Endodermal cell (in vitro differentiated cells): Measurements from ENCODE around the gene IDI2. TPM values are rescaled to one million over a fixed set of nuclear protein-coding genes. Genes with fewer than 3 reads are reported as not detected.

Experiments used
- DNase-seq: peaks from one replicate; pipeline ENCODE4 v3.0.0-alpha.2; 2017
- H3K27ac ChIP-seq: 2 replicates; pipeline ENCODE4 v1.5.1; 2013; ENCODE audit warnings: mild to moderate bottlenecking, low read depth, low read length, moderate library complexity
- H3K27me3 ChIP-seq: 2 replicates; pipeline ENCODE4 v1.6.1; 2013; ENCODE audit warnings: mild to moderate bottlenecking, low read length, moderate library complexity; ENCODE audit not compliant: insufficient read depth, control insufficient read depth, poor library complexity, severe bottlenecking
- H3K36me3 ChIP-seq: 2 replicates; pipeline ENCODE4 v1.7.0; 2013; ENCODE audit warnings: mild to moderate bottlenecking, low read length, moderate library complexity; ENCODE audit not compliant: control insufficient read depth, insufficient read depth
- H3K4me1 ChIP-seq: one replicate; pipeline ENCODE4 v1.7.0; 2013; ENCODE audit warnings: low read length; ENCODE audit not compliant: control insufficient read depth, insufficient read depth
- H3K4me3 ChIP-seq: 2 replicates; pipeline ENCODE4 v1.5.1; 2013; ENCODE audit warnings: mild to moderate bottlenecking, low read length, moderate library complexity
- H3K9ac ChIP-seq: 2 replicates; pipeline ENCODE4 v1.6.1; 2013; ENCODE audit warnings: mild to moderate bottlenecking, low read length, moderate library complexity; ENCODE audit not compliant: poor library complexity, severe bottlenecking; ENCODE audit errors: extremely low read depth
- H3K9me3 ChIP-seq: 2 replicates; pipeline ENCODE4 v1.6.1; 2013; ENCODE audit warnings: mild to moderate bottlenecking, low read length, moderate library complexity; ENCODE audit not compliant: control insufficient read depth
- H3K27ac Mint-ChIP-seq: 2 replicates; pipeline ENCODE4 v1.8.0; 2020; ENCODE audit warnings: mixed read lengths
- H3K27me3 Mint-ChIP-seq: 2 replicates; pipeline ENCODE4 v1.8.0; 2021; ENCODE audit warnings: mild to moderate bottlenecking, mixed read lengths; ENCODE audit not compliant: insufficient read depth
- H3K36me3 Mint-ChIP-seq: 2 replicates; pipeline ENCODE4 v1.8.0; 2020; ENCODE audit warnings: low read depth, mixed read lengths
- H3K4me1 Mint-ChIP-seq: 2 replicates; pipeline ENCODE4 v1.8.0; 2020; ENCODE audit warnings: mixed read lengths
- H3K4me3 Mint-ChIP-seq: 2 replicates; pipeline ENCODE4 v1.8.0; 2020; ENCODE audit warnings: mild to moderate bottlenecking, moderate library complexity, mixed read lengths
- H3K9me3 Mint-ChIP-seq: 2 replicates; pipeline ENCODE4 v1.8.0; 2020; ENCODE audit warnings: mild to moderate bottlenecking, mixed read lengths
- CTCF ChIP-seq: fragments of 200-600 bp; sonication (generic); conservative IDR thresholded peaks from 2 replicates; pipeline ENCODE4 v1.5.0; 2021; ENCODE audit warnings: antibody characterized with exemption, mild to moderate bottlenecking
- WGBS, 2 experiments: methylation state at CpG; one replicate each; pipeline versions ENCODE4 v1.1.5 to v1.1.7; 2013; ENCODE audit warnings: missing lambda C conversion rate in 2 of 2, mixed read lengths in 1 of 2; ENCODE audit not compliant: insufficient coverage in 1 of 2, insufficient read length in 1 of 2; 5-methylcytosine and 5-hydroxymethylcytosine counted together
- long read RNA-seq, 4 experiments: library from polyadenylated mRNA in 2 of 4; library from RNA in 1 of 4; library from capped mRNA in 1 of 4; stranded (forward) in 3 of 4; unstranded in 1 of 4; transcript quantifications; one replicate each; pipeline ENCODE4 v2.0.0, GENCODE V29; 2020 to 2021; ENCODE audit warnings: inconsistent platforms in 1 of 4
- polyA plus RNA-seq, 2 experiments: library from polyadenylated mRNA; stranded (reverse); fragments of 50-300 nt; gene quantifications; one replicate each; pipeline ENCODE4 v1.2.3, GENCODE V29; 2013
- total RNA-seq, 2 donors: library from RNA; stranded (reverse); fragmentation: NEBNext Ultra II Directional in 1 of 2; extraction: Animal tissue kit (Norgen Biotek cat#: 25700) in 1 of 2; gene quantifications; 2 replicates in 1 of 2; 3 replicates in 1 of 2; pipeline ENCODE4 v1.2.1, GENCODE V29; 2021

IDI2 gene
- total RNA-seq, result not detected
- not detected for polyA plus RNA-seq (2013, experiment 1 of 2)
- polyA plus RNA-seq (2013, experiment 2 of 2), result not detected
- long read RNA-seq, experiment 1, result 0 reads
- long read RNA-seq, experiment 2, result 0 reads
- long read RNA-seq, experiment 3, result 0 reads
- long read RNA-seq, experiment 4, result 0 reads

DNA sequence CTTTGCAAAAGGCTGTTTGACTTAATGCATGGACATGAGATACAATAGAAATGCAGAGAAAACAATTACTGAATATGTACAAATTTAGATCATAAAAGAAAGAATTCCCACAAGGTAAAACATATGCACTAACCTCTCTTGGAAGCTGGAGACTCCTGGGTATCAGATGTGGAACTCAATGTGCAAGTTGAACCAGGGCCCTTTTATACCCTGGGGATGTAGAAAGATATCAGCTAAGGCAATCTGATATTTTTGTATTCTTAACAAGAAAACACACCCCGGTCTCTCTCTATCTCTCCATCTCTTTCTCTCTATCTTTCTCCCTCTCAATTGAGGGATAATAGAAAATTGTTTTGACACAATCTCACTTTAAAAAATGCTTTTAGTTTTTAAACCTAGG lies at the start of gene IDI2:
TSS of gene IDI2 (minus strand) at position 177 of the 400 bp plus-strand sequence. CDS start 1,136 bp downstream, outside the sequence.
- no peak for DNase-seq
- H3K9me3 Mint-ChIP-seq, result peaks cover 5% of the 10 kb centered on the region
- no CpG with 5 or more reads among the region's 1 CpG for WGBS, 2 experiments
- H3K36me3 Mint-ChIP-seq, result peaks cover 10% of the 10 kb centered on the region
- Histone ChIP-seq H3K4me1 (no peaks in the 10 kb centered on the region), H3K27me3 (no peaks in the 10 kb centered on the region), H3K27ac (no peak within 1 kb of the TSS), H3K4me3 (no peak within 1 kb of the TSS), H3K9me3 (no peaks in the 10 kb centered on the region), H3K9ac (no peak within 1 kb of the TSS), H3K36me3 (peaks cover 1% of the 10 kb centered on the region)
- no peak within 1 kb of the TSS for H3K4me3 Mint-ChIP-seq
- no peak within 1 kb of the TSS for H3K27ac Mint-ChIP-seq
- no peak for TF ChIP-seq CTCF
- no peaks in the 10 kb centered on the region for H3K27me3 Mint-ChIP-seq
- no peaks in the 10 kb centered on the region for H3K4me1 Mint-ChIP-seq

DNA sequence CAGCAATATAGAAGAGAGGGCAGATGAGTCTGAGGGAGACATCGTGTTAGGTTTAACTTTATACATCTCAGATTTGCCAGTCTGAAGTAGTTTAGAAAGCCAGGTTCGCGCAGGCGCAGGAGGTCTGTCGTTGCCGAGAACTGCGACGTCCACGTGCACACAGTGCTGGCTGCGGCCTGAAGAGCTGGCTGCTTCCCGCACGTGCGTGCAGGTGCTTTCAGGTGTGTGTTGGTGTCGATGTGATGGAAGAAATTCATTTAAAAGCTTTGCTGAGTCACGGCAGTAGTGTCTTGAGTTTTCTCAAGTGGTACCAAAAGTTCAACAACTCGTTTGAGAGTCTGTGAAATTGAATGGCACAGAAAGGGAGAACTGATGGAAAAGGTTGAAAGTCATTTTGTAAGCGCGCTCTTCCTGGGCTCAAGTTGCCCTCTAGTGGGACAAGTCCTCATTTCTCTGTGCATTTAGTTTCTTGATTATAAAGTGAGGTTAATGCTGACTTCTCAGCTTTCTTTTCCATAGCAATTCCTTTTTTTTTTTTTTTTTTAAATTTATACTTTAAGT lies 49.2 kb upstream of the IDI2 start:
- peak; percentile 65 for TF ChIP-seq CTCF
- Histone ChIP-seq H3K4me1 (no peaks in the 10 kb centered on the region), H3K27ac (no peak overlapping the region), H3K9ac (no peak overlapping the region), H3K27me3 (no peaks in the 10 kb centered on the region), H3K36me3 (peaks cover 46% of the 10 kb centered on the region), H3K4me3 (no peak overlapping the region), H3K9me3 (no peaks in the 10 kb centered on the region)
- H3K4me1 Mint-ChIP-seq, result no peaks in the 10 kb centered on the region
- H3K27ac Mint-ChIP-seq, result peak overlapping the region; percentile 15
- H3K4me3 Mint-ChIP-seq, result no peak overlapping the region
- H3K27me3 Mint-ChIP-seq, result no peaks in the 10 kb centered on the region
- no peaks in the 10 kb centered on the region for H3K9me3 Mint-ChIP-seq
- DNase-seq, result no peak
- peaks cover 39% of the 10 kb centered on the region for H3K36me3 Mint-ChIP-seq
- 94 to 95% methylated on average over 18 of the region's 18 CpGs for WGBS, 2 experiments

- no peak overlapping the region for H3K9ac ChIP-seq
- H3K4me1 Mint-ChIP-seq, result no peaks in the 10 kb centered on the region
- H3K4me3 ChIP-seq, result no peak overlapping the region
These were observed 48.5 kb upstream of the IDI2 start for GRCh38 chr10:1074052-1074747.

More at GRCh38 chr10:1074052-1074747, 48.5 kb upstream of the IDI2 start:
- WGBS, 2 experiments, result 92 to 97% methylated on average over 15 to 24 of the region's 24 CpGs
- no peak overlapping the region for H3K27ac ChIP-seq
- H3K27me3 Mint-ChIP-seq, result no peaks in the 10 kb centered on the region
- no peaks in the 10 kb centered on the region for H3K4me1 ChIP-seq
- H3K27me3 ChIP-seq, result no peaks in the 10 kb centered on the region
- H3K36me3 Mint-ChIP-seq, result peaks cover 32% of the 10 kb centered on the region
- H3K4me3 Mint-ChIP-seq, result no peak overlapping the region
- H3K9me3 Mint-ChIP-seq, result no peaks in the 10 kb centered on the region
- DNase-seq, result peak; percentile 58
- TF ChIP-seq CTCF, result peak; percentile 44
- peaks cover 42% of the 10 kb centered on the region for H3K36me3 ChIP-seq
- no peaks in the 10 kb centered on the region for H3K9me3 ChIP-seq
- H3K27ac Mint-ChIP-seq, result no peak overlapping the region
